NCI-H510A treated with DMSO at 0.1 percent for 48 hours (cell line): Measurements from ENCODE around the gene RAB3IL1.
"Not testable (repeated sequence)": the region's sequence is repeated elsewhere in the genome, so short reads cannot be mapped to it uniquely, and the experiment has no call there.

Source experiments
- DNase-seq: peaks from one replicate; lab custom pipeline; 2025; lab: John Stamatoyannopoulos, UW

Gene RAB3IL1, protein sequence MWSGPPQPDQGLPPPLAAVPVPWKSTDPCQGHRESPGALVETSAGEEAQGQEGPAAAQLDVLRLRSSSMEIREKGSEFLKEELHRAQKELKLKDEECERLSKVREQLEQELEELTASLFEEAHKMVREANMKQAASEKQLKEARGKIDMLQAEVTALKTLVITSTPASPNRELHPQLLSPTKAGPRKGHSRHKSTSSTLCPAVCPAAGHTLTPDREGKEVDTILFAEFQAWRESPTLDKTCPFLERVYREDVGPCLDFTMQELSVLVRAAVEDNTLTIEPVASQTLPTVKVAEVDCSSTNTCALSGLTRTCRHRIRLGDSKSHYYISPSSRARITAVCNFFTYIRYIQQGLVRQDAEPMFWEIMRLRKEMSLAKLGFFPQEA

GRCh38 chr11:61917334-61918109 lies at the start of gene RAB3IL1:
Gene RAB3IL1 (minus strand): TSS chr11:61917566. CDS start chr11:61917367, 199 bp downstream.
- no peak for DNase-seq

GRCh38 chr11:61966734-61967115 lies 49.4 kb upstream of the RAB3IL1 start:
- DNase-seq, result no peak

- DNase-seq, result not testable (repeated sequence)
These were observed 47.4 kb upstream of the RAB3IL1 start for GRCh38 chr11:61964666-61965271.

GRCh38 chr11:61964058-61964665 lies 46.8 kb upstream of the RAB3IL1 start:
- no peak for DNase-seq

GRCh38 chr11:61963282-61964057 lies 46.1 kb upstream of the RAB3IL1 start:
- no peak for DNase-seq

GRCh38 chr11:61963016-61963281 lies 45.6 kb upstream of the RAB3IL1 start:
- no peak for DNase-seq

DNA sequence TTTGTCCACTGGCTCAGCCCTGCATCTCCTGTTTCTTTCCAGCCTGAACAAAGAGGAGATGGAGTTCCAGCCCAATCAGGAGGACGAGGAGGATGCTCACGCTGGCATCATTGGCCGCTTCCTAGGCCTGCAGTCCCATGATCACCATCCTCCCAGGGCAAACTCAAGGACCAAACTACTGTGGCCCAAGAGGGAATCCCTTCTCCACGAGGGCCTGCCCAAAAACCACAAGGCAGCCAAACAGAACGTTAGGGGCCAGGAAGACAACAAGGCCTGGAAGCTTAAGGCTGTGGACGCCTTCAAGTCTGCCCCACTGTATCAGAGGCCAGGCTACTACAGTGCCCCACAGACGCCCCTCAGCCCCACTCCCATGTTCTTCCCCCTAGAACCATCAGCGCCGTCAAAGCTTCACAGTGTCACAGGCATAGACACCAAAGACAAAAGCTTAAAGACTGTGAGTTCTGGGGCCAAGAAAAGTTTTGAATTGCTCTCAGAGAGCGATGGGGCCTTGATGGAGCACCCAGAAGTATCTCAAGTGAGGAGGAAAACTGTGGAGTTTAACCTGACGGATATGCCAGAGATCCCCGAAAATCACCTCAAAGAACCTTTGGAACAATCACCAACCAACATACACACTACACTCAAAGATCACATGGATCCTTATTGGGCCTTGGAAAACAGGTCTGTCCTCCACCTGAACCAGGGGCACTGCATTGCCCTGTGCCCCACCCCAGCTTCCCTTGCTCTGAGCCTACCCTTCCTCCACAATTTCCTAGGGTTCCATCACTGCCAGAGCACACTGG lies 45.0 kb upstream of the RAB3IL1 start:
- no peak for DNase-seq

DNA sequence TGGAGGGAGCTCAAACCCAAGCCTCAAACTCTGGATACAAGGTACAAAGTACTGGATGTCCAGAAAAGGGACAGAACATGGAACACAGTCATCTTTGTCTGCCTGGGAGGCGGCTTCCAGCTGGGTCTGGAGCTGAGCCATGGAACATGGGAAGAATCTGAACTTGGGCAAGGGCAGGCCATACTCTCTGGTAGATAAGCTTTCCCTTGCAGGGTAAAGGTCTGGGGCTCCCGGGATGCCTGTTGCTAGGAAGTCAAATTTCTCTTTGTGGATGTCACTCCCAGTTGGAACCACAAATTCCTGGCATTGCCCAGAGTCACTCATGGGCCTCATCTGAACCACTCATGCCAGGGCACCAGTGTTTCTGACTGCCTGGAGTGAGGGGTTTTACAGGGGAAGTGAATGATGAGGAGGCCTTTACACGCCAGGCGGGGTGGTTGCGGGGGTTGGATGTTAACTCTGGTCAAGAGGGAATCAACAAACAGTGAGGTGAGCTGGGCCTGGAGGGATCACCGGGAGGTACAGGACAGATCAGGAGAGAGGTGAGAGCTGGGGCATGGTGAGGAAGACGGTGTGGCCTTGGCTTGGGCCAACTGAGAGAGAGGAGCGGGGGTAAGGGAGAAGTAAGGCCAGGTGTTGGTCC lies 44.3 kb upstream of the RAB3IL1 start:
- DNase-seq, result no peak

DNA sequence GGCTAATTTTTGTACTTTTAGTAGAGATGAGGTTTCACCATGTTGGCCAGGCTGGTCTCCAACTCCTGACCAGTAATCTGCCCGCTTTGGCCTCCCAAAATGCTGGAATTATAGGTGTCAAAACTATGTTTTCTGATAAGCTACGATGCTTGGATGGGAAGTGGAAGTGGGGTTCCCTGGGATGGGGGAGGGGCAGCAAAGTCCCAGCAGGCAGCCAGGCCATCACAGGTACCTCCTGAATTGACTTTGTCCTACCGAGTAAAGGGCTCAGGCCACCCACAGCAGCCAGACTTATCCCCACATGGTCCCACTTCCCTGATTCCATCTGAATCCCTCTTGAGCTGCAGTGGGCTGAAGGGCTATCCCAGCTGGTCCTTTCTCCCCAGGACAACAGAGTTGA lies 43.2 kb upstream of the RAB3IL1 start:
- DNase-seq, result no peak

GRCh38 chr11:61959678-61960077 lies 42.3 kb upstream of the RAB3IL1 start:
- DNase-seq, result no peak

- no peak for DNase-seq
These were observed 41.7 kb upstream of the RAB3IL1 start for GRCh38 chr11:61959114-61959513.

GRCh38 chr11:61958590-61958989 lies 41.2 kb upstream of the RAB3IL1 start:
- no peak for DNase-seq

DNA sequence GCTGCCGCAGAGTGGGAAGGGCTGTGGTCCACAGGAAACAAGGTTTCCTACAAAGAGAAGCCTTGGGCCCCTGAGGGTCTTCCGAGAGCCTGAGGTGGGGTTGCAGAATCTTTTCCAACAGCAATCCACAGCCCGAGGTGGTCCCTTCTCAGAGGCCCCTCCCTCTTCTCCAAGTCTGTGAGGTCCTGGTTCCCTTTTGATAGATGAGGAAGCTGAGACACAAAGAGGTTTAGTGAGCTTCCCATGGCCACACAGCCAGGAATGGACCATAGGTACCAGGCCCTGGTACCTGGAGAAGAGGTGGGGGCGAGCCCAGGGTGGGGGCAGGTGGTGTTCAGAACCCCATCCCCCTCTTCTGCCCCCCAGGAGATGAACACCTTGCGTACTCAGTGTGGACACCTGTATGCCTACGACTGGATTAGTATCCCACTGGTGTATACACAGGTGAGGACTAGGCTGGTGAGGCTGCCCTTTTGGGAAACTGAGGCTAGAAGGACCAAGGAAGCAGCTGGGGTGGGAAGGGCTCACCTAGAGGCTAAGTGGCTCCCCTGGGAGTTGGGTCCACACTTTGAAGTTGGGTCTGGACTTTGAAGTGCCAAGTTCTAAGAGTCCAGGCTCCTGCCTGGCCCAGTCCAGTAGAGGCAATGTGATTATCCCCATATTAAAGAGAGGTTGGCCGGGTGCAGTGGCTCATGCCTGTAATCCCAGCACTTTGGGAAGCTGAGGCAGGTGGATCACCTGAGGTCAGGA lies 39.8 kb upstream of the RAB3IL1 start:
- no peak for DNase-seq

DNA sequence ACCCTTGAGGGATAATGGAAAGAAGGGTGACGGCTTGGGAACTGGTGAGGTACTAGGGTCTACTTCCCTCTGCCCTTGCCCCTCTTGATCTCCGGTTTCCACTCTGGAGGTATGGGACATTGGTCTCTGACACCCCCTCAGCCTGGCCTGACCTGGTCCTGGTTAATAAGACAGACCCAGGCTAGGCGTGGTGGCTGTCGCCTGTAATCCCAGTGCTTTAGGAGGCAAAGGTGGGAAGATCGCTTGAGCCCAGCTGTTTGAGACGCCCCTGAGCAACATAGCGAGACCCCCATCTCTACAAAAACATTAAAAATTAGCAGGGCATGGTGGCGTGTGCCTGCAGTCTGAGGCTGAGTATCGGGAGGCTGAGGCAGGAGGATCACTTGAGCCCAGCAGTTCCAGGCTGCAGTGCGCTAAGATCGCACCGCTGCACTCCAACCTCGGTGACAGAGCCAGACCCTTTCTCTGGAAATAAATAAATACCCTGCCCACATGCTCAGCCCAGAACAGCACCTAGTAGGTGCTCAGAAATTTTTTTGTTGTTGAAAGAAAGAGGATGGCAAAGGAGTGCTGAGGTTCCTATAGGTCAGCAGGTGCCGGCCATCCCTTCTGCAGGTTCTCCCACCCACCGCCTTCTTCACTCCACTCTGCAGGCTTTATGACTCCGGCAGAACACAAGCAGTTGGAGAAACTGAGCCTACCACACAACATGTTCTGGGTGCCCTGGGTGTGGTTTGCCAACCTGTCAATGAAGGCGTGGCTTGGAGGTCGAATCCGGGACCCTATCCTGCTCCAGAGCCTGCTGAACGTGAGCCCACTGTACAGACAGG lies 39.0 kb upstream of the RAB3IL1 start:
- DNase-seq, result no peak

GRCh38 chr11:61955422-61956135 lies 38.2 kb upstream of the RAB3IL1 start:
- no peak for DNase-seq

- DNase-seq, result no peak
These were observed 37.6 kb upstream of the RAB3IL1 start for GRCh38 chr11:61954851-61955421.

DNA sequence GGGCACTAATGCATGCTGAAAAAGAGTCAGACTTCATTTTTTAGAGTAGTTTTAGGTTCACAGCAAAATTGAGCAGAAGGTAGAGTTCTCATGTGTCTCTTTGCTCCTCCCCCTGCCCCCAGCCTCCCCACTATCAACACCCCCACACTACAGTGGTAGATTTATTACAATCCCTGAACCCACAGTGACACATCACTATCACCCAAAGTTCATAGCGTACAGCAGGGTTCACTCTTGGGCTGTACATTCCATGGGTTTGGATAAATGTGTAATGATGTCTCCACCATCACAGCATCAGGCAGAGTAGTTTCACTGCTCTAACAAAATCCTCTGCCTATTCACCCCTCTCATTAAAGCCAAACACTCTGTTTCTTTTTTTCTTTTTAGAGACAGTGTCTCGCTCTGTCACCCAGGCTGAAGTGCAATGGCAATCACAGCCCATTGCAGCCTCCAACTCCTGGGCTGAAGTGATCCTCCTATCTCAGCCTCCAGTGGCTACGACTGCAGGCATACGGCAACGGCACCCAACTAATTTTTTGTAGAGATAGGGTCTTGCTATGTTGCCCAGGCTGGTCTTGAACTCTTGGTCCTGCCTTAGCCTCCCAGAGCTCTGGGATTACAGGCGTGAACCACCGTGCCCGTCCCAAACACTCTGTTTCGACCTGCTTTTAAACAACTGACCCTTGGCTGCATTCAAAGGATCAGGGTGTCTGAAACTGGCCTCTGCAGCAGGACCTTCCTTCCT lies 36.9 kb upstream of the RAB3IL1 start:
- DNase-seq, result no peak
